NCI-H748 (cell line): ENCODE measurements around the gene HPN.

Experiments used
- DNase-seq: peaks from one replicate; lab custom pipeline; 2025; ENCODE audit not compliant: unreplicated experiment; lab: John Stamatoyannopoulos, UW

Gene HPN

GRCh38 chr19:35080613-35081170 lies 39.2 kb downstream of the HPN start:
- DNase-seq, result no peak

DNA sequence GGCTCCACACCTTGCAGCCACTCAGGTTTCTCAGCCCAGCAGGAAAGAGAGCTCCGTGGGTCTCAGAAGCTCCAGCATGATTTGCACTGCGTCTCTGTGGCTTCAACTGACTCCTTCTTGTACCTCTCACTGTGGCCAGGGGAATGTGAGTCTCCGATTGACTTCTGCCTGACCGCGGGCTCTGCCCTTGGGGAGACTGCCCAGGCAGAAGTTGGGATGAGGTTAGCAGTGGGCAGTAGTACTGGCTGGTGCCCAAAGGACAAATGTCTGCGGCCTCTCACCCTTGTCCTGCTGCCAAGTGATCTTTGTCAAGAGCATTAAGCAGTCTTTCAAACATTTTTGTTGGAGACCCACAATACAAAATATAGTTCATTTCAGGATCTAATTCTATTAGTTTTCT lies 39.7 kb downstream of the HPN start:
- no peak for DNase-seq

DNA sequence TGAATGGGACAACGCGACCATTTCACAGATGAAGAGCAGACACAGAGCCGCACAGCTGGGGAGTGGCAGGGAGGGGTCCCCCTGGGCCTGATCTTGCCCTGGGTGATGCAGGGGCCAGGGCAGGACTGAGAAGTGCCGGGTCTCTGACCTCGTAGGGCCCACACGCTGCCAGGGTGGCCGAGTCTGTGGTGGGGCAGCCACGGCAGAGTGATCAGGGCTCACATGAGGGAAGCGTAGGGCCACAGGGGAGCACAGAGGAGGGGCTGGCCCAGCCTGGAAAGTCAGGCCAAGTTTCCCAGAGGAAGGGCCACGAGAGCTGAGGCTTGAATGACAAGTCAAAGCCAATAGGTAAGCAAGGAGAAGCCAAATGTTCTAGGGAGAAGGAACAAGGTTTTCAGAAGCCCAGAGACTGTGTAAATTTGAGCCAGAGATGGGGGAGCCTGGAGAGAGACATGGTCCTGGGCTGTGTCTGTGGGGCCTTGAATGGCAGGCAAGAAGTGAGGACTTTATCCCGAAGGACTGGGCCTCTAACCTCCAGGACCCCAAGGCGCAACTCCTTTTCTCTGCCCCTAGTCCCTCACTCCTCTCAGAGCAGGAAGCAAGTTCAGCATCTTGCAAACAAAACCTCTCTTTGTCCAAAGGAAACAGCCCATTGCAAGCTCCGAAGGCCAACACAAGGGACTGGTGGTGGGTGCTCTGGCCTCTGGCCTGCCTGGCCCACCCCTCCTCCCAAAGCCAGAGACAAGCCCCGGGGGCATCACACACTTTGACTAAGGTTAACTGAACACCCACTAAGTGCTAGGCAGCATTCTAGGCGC lies 42.4 kb downstream of the HPN start:
- no peak for DNase-seq

- no peak for DNase-seq
These were observed 42.9 kb downstream of the HPN start for GRCh38 chr19:35084509-35084762.

DNA sequence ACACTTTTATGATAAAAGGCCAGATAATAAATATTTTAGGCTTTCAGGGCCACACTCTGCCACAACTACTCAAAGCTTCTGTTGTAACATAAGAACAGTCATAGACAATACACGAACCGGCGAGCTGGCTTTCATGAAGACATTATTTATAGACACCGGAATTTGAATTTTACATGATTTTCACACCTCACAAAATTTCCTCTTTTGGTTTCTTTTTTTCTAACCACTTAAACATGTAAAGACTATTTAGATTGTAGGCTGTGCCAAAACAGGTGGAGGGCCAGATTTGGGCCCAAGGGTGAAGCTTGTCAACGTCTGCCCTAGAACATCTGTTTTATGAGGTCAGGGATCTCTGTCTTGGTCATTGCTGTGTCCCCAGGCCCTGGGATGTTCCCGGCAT lies 44.4 kb downstream of the HPN start:
- no peak for DNase-seq

DNA sequence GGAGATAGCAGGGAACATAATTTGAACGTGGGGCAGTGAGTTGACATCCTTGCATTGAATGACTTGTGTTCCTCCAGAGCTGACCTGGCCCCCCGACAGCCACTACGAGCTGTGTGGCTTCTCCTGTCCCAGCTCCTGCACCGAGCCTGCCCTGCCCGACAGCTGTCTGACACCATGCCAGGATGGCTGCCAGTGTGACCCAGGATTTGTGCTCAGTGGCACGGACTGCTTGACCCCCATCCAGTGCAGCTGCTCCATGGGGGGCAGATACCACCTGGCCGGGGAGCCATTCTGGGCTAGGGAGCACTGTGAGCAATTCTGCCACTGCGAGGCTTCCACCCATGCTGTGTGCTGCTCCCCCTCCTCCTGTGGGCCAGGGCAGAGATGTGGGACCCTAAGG lies 44.9 kb downstream of the HPN start:
- no peak for DNase-seq

- DNase-seq, result no peak
These were observed 45.9 kb downstream of the HPN start for GRCh38 chr19:35087393-35087792.

- no peak for DNase-seq
These were observed 46.8 kb downstream of the HPN start for GRCh38 chr19:35088131-35088913.

- no peak for DNase-seq
These were observed 48.0 kb downstream of the HPN start for GRCh38 chr19:35089554-35089953.

DNA sequence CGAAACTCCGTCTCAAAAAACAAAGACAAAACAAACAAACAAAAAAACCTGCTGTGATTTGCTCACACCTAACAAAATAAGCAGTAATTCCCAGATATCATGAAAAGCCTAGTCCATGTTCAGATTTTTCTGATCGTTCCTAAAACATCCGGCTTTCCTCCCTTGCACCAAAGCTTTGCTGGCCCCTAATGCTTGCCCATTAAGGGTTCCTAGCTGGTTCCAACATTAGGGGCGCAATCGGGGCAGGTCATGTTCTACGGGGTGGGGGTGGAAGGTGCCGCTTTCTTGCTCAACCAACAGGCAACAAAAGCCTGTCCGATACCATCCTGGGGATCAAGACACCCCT lies 48.6 kb downstream of the HPN start:
- no peak for DNase-seq

GRCh38 chr19:35090506-35091214 lies 49.1 kb downstream of the HPN start:
- DNase-seq, result peak; percentile 65

GRCh38 chr19:35093430-35093829 lies 51.9 kb downstream of the HPN start:
- DNase-seq, result no peak

DNA sequence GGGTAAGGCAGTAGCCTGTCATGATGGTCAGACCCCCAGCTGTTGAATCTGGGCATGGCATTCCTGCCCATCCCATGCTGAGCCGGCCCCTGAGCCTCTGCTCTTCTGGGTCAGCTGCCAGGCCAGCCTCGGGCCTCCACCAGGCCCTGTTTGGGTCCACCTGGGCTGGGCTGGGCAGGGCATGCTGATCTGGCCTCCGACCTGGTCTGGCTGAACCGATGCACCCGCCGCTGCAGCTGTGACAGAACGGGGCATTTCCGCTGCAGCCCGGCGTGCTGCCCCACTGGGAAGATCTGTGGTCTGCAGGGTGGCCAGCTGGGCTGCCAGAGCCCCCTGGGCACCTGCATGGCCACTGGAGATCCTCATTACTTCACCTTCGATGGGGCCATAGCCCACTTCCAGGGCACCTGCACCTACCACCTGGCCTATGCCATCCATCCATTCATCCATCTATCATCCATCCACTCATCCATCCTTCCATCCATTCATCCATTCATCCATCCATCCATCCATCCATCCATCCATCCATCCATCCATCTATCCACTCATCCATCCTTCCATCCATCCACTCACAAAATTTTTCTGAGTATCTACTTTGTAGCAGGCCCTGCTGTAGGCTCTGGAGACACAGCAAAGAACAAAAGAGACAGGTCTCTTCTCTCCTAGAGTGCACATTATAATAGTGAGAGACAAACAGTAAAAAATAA lies 52.6 kb downstream of the HPN start:
- DNase-seq, result no peak

DNA sequence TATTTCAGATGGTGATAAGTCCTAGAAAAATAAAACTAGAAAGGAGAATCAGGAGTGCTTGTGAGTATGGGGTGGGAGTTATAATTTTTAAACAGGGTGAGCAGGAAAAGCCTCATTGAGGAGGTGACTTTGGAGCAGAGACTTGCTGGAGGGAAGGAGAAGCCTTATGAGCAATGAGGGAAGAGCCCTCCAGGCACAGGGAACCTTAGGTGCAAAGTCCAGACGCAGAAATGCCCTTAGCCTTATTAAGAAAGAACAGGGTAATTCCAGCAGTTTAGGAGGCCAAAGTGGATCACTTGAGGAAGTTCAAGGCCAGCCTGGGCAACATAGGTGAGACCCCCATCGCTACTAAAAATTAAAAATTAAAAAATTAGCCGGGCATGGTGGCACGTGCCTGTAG lies 53.1 kb downstream of the HPN start:
- DNase-seq, result no peak

GRCh38 chr19:35095667-35096368 lies 54.3 kb downstream of the HPN start:
- DNase-seq, result no peak

DNA sequence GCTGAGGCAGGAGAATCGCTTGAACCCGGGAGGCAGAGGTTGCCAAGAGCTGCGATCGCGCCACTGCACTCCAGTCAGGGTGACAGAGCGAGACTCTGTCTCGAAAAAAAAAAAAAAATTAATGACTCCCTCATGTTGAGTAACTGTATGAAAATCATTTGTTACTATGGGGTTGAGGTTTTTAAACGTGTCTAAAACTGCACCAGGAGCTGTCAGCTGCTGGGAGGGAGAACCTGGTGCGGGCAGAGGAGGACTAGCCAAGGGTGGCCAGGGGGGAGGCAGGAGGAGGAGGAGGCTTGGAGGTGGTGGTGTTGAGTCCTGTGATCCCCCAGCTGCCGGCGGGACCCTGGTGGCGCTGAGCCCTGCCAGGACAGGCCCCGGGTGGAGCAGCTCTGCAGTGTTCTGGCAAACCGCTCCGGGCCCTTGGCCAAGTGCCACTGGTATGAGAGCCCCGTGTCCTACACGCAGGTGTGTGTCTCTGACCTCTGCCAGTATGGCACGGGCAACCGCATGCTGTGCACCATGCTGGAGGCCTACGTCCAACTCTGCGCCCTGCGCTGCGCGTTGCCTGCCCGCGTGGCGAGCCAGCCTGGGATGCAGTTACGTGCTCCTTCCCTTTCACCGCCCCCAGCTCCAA lies 57.0 kb downstream of the HPN start:
- no peak for DNase-seq

DNA sequence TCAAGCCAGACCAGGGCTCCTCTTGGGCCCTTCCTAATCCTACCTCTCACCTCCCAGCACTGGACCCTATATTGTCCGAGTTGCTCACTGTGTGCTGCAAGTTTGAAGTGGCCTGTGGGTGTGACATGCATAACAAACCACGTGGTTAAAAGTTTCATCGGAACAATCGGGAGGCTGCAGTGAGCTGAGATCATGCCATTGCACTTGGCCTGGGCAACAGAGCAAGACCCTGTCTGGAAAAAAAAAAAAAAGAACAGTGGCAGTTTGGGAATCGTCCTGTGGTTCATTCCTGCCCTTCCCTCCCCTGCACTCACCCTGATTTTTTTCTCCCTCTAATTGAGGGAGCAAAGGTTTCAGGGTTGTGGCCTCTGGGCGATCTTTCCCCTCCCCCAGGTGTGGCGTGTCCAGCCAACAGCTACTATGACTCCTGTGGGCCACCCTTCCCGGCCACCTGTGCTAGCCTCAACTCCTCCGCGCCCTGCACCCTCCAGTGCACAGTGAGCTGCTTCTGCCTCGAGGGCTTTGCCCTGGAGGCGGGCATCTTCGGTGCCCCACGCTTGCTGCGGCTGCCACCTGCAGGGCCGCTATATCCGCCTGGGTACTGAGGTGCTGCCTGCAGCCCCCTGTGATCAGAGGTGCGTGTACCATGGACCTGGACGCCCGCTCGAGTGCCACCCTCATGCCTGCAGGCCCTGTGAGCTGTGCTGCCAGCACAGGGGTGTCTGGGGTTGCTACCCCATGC lies 57.8 kb downstream of the HPN start:
- DNase-seq, result no peak

- no peak for DNase-seq
These were observed 58.4 kb downstream of the HPN start for GRCh38 chr19:35099897-35100275.
